GM21390 (cell line): ENCODE results near the gene HLA-DPA1.

ENCODE experiments used
- ATAC-seq: cut with Tn5 transposase; IDR thresholded peaks from one replicate; pipeline ENCODE4 v1.9.1; 2021; ENCODE audit not compliant: unreplicated experiment

HLA-DPA1 gene

GRCh38 chr6:33018418-33018817, 55.0 kb downstream of the HLA-DPA1 start:
- no peak for ATAC-seq

- ATAC-seq, result no peak
Observed at GRCh38 chr6:33017694-33018353, 55.6 kb downstream of the HLA-DPA1 start.

- ATAC-seq, result no peak
Observed at GRCh38 chr6:33017018-33017417, 56.4 kb downstream of the HLA-DPA1 start.

GRCh38 chr6:33015798-33016197, 57.7 kb downstream of the HLA-DPA1 start:
- no peak for ATAC-seq

GRCh38 chr6:33014841-33015634, 58.4 kb downstream of the HLA-DPA1 start:
- no peak for ATAC-seq
